Stimulated activated CD4-positive, alpha-beta T cell treated with anti-CD3 and anti-CD28 coated beads, Interleukin-2, amount 100 ng/mL, for 48 hours (primary cell): Measurements from ENCODE around the gene VSTM1.

Source experiments
- DNase-seq, 2 donors: peaks; one replicate each; pipeline ENCODE4 v3.0.0-alpha.2; 2020

VSTM1 gene

DNA sequence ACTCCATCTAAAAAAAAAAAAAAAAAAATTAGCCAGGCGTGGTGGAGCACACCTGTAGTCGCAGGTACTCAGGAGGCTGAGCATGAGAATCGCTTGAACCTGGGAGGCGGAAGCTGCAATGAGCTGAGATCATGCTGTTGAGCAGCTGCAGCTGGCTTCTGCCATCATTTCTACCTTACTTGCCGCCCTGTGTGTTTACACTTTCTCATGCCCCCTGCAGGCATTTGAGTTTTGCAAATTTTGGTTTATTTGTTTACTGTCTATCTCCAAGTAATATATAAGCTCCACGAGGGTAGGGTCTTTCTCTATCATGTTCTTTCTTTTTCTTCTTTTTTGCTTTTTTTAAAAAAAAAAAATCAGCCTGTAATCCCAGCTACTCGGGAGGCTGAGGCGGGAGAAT, 54.3 kb downstream of the VSTM1 start:
- no peak for DNase-seq

DNA sequence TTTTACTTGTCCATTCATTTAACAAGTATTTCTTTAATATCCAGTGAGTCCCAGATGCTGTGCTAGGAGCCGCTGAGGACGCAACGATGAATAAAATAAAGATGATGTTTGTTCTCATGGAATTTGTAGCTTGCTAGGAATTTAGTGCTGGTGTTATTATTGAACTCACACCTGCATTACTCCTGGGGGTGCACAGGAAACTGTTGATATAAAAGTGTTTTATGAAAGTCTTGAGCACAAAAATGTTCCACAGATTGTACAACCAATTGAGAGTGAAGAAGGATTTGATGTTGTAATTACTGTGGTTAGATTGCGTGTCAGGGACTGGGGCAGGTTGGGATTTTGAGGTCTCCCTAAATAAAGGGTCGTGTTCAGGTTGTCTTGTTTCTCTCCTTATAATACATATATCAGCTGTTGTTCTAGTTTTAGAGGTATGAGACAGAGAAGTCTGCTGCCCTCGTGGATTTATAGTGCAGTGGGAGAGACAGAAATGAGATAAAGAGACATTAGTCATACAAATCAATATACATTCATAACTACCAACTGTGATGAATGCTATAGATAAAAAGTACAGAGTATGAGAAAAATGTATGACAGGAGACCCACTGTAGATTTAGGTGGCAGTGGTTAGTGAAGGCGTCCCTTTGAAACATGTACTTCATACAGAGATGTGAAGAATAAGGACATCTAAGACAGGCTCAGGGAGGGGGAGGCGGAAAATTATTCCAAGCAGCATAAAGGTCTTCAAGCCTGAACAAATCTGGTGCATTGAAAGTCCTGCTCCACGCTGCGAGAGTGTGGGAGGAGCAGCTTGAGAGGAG, 61.0 kb downstream of the VSTM1 start:
- no peak for DNase-seq

GRCh38 chr19:54001496-54001895, 62.2 kb downstream of the VSTM1 start:
- no peak for DNase-seq

- no peak for DNase-seq
These were observed 64.0 kb downstream of the VSTM1 start for GRCh38 chr19:53999694-54000093.

- DNase-seq: no peak
These were observed 65.5 kb downstream of the VSTM1 start for GRCh38 chr19:53998223-53998622.

- no peak for DNase-seq
These were observed 68.9 kb downstream of the VSTM1 start for GRCh38 chr19:53994811-53995210.

DNA sequence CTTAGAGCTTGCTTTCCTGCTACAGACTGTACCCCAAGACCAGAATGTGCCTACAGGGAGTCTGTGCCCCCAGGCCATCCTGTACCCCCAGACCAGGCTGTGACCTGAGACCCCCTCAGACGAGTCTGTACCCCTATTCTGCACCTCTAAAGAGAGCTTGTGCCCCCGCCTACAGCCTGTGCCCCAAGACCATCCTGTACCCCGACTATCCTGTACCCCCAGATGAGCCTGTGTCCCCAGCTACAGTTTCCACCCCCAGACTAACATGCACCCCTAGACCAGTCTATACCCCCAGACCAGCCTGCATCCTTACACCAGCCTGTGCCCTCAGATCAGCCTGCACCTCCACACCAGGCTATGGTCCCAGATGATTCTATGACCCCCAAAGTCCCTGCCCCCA, 70.2 kb downstream of the VSTM1 start:
- no peak for DNase-seq

- no peak for DNase-seq
These were observed 70.9 kb downstream of the VSTM1 start for GRCh38 chr19:53992815-53993214.

DNA sequence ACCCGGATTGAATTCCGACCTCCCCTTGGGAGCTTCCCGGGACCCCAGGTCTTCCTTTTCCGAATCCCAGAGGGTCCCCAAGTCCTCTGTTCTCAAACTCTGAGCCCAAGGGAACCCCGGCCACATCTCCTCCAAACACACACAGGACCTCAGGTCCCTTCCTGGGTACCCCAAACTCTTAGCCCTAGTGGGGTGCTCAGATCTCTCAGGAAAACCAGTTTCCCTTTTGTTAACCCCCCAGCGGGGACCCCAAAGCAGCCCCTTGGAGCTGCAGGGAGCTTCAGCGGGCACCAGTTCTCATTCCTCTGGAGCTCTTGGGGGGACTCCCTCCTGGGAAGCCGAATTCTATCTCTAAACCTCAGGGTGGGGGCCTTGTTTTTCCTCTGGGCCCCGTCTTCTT, 71.5 kb downstream of the VSTM1 start:
- no peak for DNase-seq

GRCh38 chr19:53991224-53992113, 72.2 kb downstream of the VSTM1 start, which contains the start of gene CACNG6:
CACNG6 (plus strand) TSS chr19:53991637; CDS start chr19:53992878, 1,241 bp downstream.
- no peak for DNase-seq
